GM12892 (cell line): Measurements from ENCODE around the gene LRP1-AS.

Experiments used
- POLR2A ChIP-seq: IDR thresholded peaks from 2 replicates; pipeline ENCODE4 v1.6.1; 2011; ENCODE audit warnings: low read depth, low read length, control low read depth
- TAF1 ChIP-seq: IDR thresholded peaks from 2 replicates; pipeline ENCODE4 v1.6.1; 2011; ENCODE audit warnings: low read depth, mild to moderate bottlenecking, control low read depth, low read length, borderline replicate concordance

DNA sequence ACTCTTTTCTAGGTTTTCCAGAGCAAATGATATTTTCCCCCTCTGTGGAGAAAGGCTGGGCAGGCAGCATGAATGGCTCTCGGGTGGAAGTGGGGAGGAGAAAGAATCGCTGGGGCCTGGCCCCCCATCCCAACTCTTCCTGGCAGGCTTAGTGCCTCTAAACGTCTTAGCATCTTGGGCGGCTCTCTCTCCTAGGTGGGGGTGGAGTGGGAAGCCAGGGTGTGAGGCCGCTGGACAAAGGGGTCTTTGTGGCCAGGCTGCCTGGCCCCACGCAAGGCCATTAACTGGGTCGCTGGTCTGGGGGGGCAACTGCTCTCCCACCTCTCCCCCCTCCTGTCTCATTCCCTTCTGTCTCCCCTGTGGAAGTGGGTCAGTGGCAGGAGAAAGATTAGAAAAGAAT is 4.7 kb downstream of the LRP1-AS start:
- TF ChIP-seq POLR2A (no peak), TAF1 (no peak)
